Stimulated activated CD8-positive, alpha-beta memory T cell treated with anti-CD3 and anti-CD28 coated beads, Interleukin-7, amount 100 ng/mL, for 24 hours (primary cell): ENCODE measurements around the gene CDR2L.
"Not testable (repeated sequence)": the region's sequence is repeated elsewhere in the genome, so short reads cannot be mapped to it uniquely, and the experiment has no call there.

ENCODE experiments used
- DNase-seq: peaks from one replicate; pipeline ENCODE4 v3.0.0-alpha.2; 2020; ENCODE audit warnings: low read depth

Gene CDR2L

GRCh38 chr17:74959826-74960515, 27.5 kb upstream of the CDR2L start:
- no peak for DNase-seq

GRCh38 chr17:74960570-74961342, 26.7 kb upstream of the CDR2L start:
- peak; percentile 20 for DNase-seq

GRCh38 chr17:74961657-74962350, 25.6 kb upstream of the CDR2L start:
- peak; percentile 72 for DNase-seq

- DNase-seq: no peak
Measured at GRCh38 chr17:74962622-74963394, 24.6 kb upstream of the CDR2L start.

- no peak for DNase-seq
Measured at GRCh38 chr17:74963656-74964055, 23.8 kb upstream of the CDR2L start.

- DNase-seq: no peak
Measured at GRCh38 chr17:74964246-74964761, 23.1 kb upstream of the CDR2L start.

- no peak for DNase-seq
Measured at GRCh38 chr17:74964988-74965622, 22.3 kb upstream of the CDR2L start.

- DNase-seq: no peak
Measured at GRCh38 chr17:74968361-74968780, 19.1 kb upstream of the CDR2L start.

- not testable (repeated sequence) for DNase-seq
Measured at GRCh38 chr17:74969501-74969900, 17.9 kb upstream of the CDR2L start.

GRCh38 chr17:74970395-74970794, 17.0 kb upstream of the CDR2L start:
- DNase-seq: no peak

GRCh38 chr17:74971069-74971841, 16.2 kb upstream of the CDR2L start:
- no peak for DNase-seq

GRCh38 chr17:74971842-74972106, 15.7 kb upstream of the CDR2L start:
- no peak for DNase-seq

- DNase-seq: peak; percentile 56
Measured at GRCh38 chr17:74972107-74972972, 15.1 kb upstream of the CDR2L start, which contains the start of gene HID1. HID1 (minus strand) TSS chr17:74972759; CDS start chr17:74972656, 103 bp downstream.

- DNase-seq: no peak
Measured at GRCh38 chr17:74972973-74973328, 14.5 kb upstream of the CDR2L start.

GRCh38 chr17:74975943-74976342, 11.5 kb upstream of the CDR2L start:
- DNase-seq: no peak

GRCh38 chr17:74977802-74978201, 9.6 kb upstream of the CDR2L start:
- DNase-seq: no peak

GRCh38 chr17:74978240-74978639, 9.2 kb upstream of the CDR2L start:
- DNase-seq: no peak

- no peak for DNase-seq
Measured at GRCh38 chr17:74979408-74980146, 7.9 kb upstream of the CDR2L start.

- no peak for DNase-seq
Measured at GRCh38 chr17:74981318-74981978, 6.0 kb upstream of the CDR2L start.
